K562 (cell line): Measurements from ENCODE around the gene QPCT. TPM values are rescaled to one million over a fixed set of nuclear protein-coding genes. Genes with fewer than 3 reads are reported as not detected.

Source experiments
- AFF4 ChIP-seq: sonication (generic); formaldehyde crosslinking; IDR thresholded peaks from 2 replicates; pipeline ENCODE4 v1.8.0; 2023; ENCODE audit warnings: mild to moderate bottlenecking, missing genetic modification reagents
- DPF2 ChIP-seq: fragments of 450-650 bp; IDR thresholded peaks from 2 replicates; pipeline ENCODE4 v1.6.1; 2016
- ETV1 ChIP-seq: fragments of 450-650 bp; conservative IDR thresholded peaks from 2 replicates; pipeline ENCODE4 v1.6.1; 2016; ENCODE audit warnings: missing genetic modification characterization, control low read depth, low read depth, missing compliant biosample characterization
- FOXA3 ChIP-seq, 2 experiments: fragments of 450-650 bp in 1 of 2; sonication (generic) in 1 of 2; formaldehyde crosslinking; IDR thresholded peaks in 1 of 2; conservative IDR thresholded peaks in 1 of 2; 2 replicates each; pipeline versions ENCODE4 v1.4.0 to v1.8.0; 2020 to 2022; ENCODE audit warnings: mild to moderate bottlenecking in 2 of 2, missing genetic modification reagents in 1 of 2
- GABPA ChIP-seq: fragments of 200-800 bp; sonication (Bioruptor generic); conservative IDR thresholded peaks from 2 replicates; pipeline ENCODE4 v1.6.1; 2016; ENCODE audit warnings: low read depth, missing genetic modification characterization, missing compliant biosample characterization
- HDAC3 ChIP-seq: fragments of 450-650 bp; IDR thresholded peaks from 2 replicates; pipeline ENCODE4 v1.6.1; 2018; ENCODE audit warnings: borderline replicate concordance, mild to moderate bottlenecking, moderate library complexity; ENCODE audit not compliant: partially characterized antibody
- MEIS2 ChIP-seq: fragments of 450-650 bp; IDR thresholded peaks from 2 replicates; pipeline ENCODE4 v1.6.1; 2014; ENCODE audit warnings: mild to moderate bottlenecking; ENCODE audit not compliant: partially characterized antibody
- NR2C2 ChIP-seq, 2 experiments: fragments of 200-800 bp in 1 of 2; sonication (Bioruptor generic) in 1 of 2; sonication (generic) in 1 of 2; formaldehyde crosslinking in 1 of 2; IDR thresholded peaks; 2 replicates each; pipeline versions ENCODE4 v1.6.1 to v1.8.0; 2016 to 2022; ENCODE audit warnings: mild to moderate bottlenecking in 1 of 2, missing compliant biosample characterization in 1 of 2, missing genetic modification characterization in 1 of 2, missing genetic modification reagents in 1 of 2
- NR4A1 ChIP-seq, 2 experiments: fragments of 250-450 bp in 1 of 2; fragments of 450-650 bp in 1 of 2; sonication (Bioruptor Pico) in 1 of 2; IDR thresholded peaks; 2 replicates each; pipeline versions ENCODE4 v1.4.0 to v1.6.1; 2016 to 2020; ENCODE audit warnings: mild to moderate bottlenecking in 2 of 2, missing compliant biosample characterization in 1 of 2, missing genetic modification characterization in 1 of 2, moderate library complexity in 1 of 2
- RFX1 ChIP-seq: fragments of 450-650 bp; IDR thresholded peaks from 2 replicates; pipeline ENCODE4 v1.6.1; 2016; ENCODE audit warnings: mild to moderate bottlenecking, moderate library complexity
- SMARCA4 ChIP-seq: fragments of 450-650 bp; IDR thresholded peaks from 2 replicates; pipeline ENCODE4 v1.6.1; 2016
- SP2 ChIP-seq: IDR thresholded peaks from 2 replicates; pipeline ENCODE4 v1.6.1; 2011; ENCODE audit warnings: mild to moderate bottlenecking, low read depth, low read length, moderate library complexity; ENCODE audit not compliant: poor library complexity, severe bottlenecking; ENCODE audit errors: extremely low read depth
- SRF ChIP-seq, 2 experiments: fragments of 250-450, 450-650 bp in 1 of 2; sonication (Bioruptor Pico) in 1 of 2; sonication (generic) in 1 of 2; formaldehyde crosslinking; IDR thresholded peaks; 2 replicates each; pipeline versions ENCODE4 v1.5.0 to v1.5.1; 2020 to 2022; ENCODE audit warnings: mild to moderate bottlenecking in 1 of 2, missing genetic modification reagents in 1 of 2
- TFAP4 ChIP-seq: sonication (generic); formaldehyde crosslinking; IDR thresholded peaks from 2 replicates; pipeline ENCODE4 v1.8.0; 2022; ENCODE audit warnings: missing genetic modification reagents, mild to moderate bottlenecking, moderate library complexity, borderline replicate concordance
- ZFP36 ChIP-seq: fragments of 150-350 bp; IDR thresholded peaks from 2 replicates; pipeline ENCODE4 v1.6.1; 2018; ENCODE audit warnings: low read length, low read depth; ENCODE audit not compliant: partially characterized antibody
- ZNF239 ChIP-seq: fragments of 250-450 bp; sonication (Bioruptor Pico); IDR thresholded peaks from 2 replicates; pipeline ENCODE4 v1.4.0; 2020; ENCODE audit warnings: mild to moderate bottlenecking
- ZNF253 ChIP-seq: fragments of 250-450 bp; sonication (Bioruptor Pico); conservative IDR thresholded peaks from 2 replicates; pipeline ENCODE4 v1.6.1; 2021; ENCODE audit warnings: mild to moderate bottlenecking
- ZNF512 ChIP-seq: IDR thresholded peaks from 2 replicates; pipeline ENCODE4 v1.6.1; 2016; ENCODE audit warnings: missing genetic modification characterization, missing compliant biosample characterization
- ZNF668 ChIP-seq: fragments of 250-450 bp; sonication (Bioruptor Pico); IDR thresholded peaks from 2 replicates; pipeline ENCODE4 v1.8.0; 2022; ENCODE audit warnings: mild to moderate bottlenecking, inconsistent platforms
- ZNF766 ChIP-seq: fragments of 200-800 bp; sonication (Bioruptor generic); conservative IDR thresholded peaks from 2 replicates; pipeline ENCODE4 v1.6.1; 2016; ENCODE audit warnings: missing genetic modification characterization, missing compliant biosample characterization
- polyA plus RNA-seq, 8 experiments: library from polyadenylated mRNA; depleted of rRNA in 4 of 8; stranded (reverse) in 5 of 8; unstranded in 3 of 8; fragments of >200 nt; fragmentation: Nextera tagmentation in 2 of 8; fragmentation: Illumina TruSeq in 1 of 8; extraction: Ambion mirVana in 2 of 8; extraction: Trizol in 1 of 8; gene quantifications; 2 replicates each; pipeline versions ENCODE4 v1.2.1 to v1.2.3, GENCODE V29; 2011 to 2014; ENCODE audit warnings: inconsistent platforms in 1 of 8, missing spikeins in 1 of 8
- total RNA-seq, 7 experiments: library from RNA; depleted of rRNA in 6 of 7; stranded (reverse); fragments of >200 nt in 6 of 7; fragmentation: Illumina TruSeq in 2 of 7; extraction: Trizol in 2 of 7; gene quantifications; 2 replicates each; pipeline versions ENCODE4 v1.2.1 to v1.2.3, GENCODE V29; 2011 to 2021; ENCODE audit warnings: low replicate concordance in 1 of 7

QPCT gene
- total and polyA plus RNA-seq, 9 of the 15 experiments (the other 6 are each of a cell fraction or from before 2014, with no cell fraction given) = 0.07 TPM; not detected in 8

- peak in 1 of 2 experiments; percentile 75; a peak in 1 of 4 replicates for TF ChIP-seq SRF (CRISPR knock-in tag; IDR thresholded peaks at IDR 0.05)
- TF ChIP-seq NR2C2 (CRISPR knock-in tag; IDR thresholded peaks at IDR 0.05) = no peak
- peak; percentile 21; the same call in 1 of the 2 replicates for TF ChIP-seq NR2C2 (tag; IDR thresholded peaks at IDR 0.05)
- TF ChIP-seq ZNF766 (CRISPR knock-in tag) = 0 out of 2 replicates have a peak, but pooled peaks have one; percentile 21
- no peak for TF ChIP-seq ZNF253 (CRISPR knock-in tag)
- TF ChIP-seq ETV1 = peak; percentile 84
- TF ChIP-seq HDAC3 = no peak
- TF ChIP-seq SMARCA4 = peak; percentile 54; the same call in 1 of the 2 replicates
- TF ChIP-seq RFX1 = no peak
- TF ChIP-seq AFF4 (CRISPR knock-in tag) = no peak
- TF ChIP-seq GABPA (tag) = peak; percentile 60
- TF ChIP-seq ZNF239 (CRISPR knock-in tag) = no peak
- TF ChIP-seq SP2 = no peak
- no peak for TF ChIP-seq ZNF668 (CRISPR knock-in tag)
- TF ChIP-seq FOXA3 (CRISPR knock-in tag; conservative IDR thresholded peaks at IDR 0.05 in 1 of 2, IDR thresholded peaks at IDR 0.05 in 1 of 2) = peak in 1 of 2 experiments; percentile 71; a peak in 2 of 4 replicates
- TF ChIP-seq ZFP36 = no peak
- TF ChIP-seq TFAP4 (CRISPR knock-in tag) = no peak; the same call in 1 of the 2 replicates
- no peak for TF ChIP-seq ZNF512 (tag)
- no peak for TF ChIP-seq NR4A1 (CRISPR knock-in tag; IDR thresholded peaks at IDR 0.05)
- TF ChIP-seq NR4A1 (tag; IDR thresholded peaks at IDR 0.05) = no peak
- TF ChIP-seq MEIS2 = peak; percentile 89
- TF ChIP-seq DPF2 = 0 out of 2 replicates have a peak, but pooled peaks have one; percentile 39
These were observed 45.7 kb downstream of the QPCT start (continued) for GRCh38 chr2:37389989-37390765.
